HG02588 (cell line): ENCODE results near the gene OLFM3.

Experiments
- ATAC-seq: cut with Tn5 transposase; IDR thresholded peaks from one replicate; pipeline ENCODE4 v1.9.1; 2021; ENCODE audit warnings: mild to moderate bottlenecking, moderate library complexity; ENCODE audit not compliant: unreplicated experiment

Gene OLFM3

DNA sequence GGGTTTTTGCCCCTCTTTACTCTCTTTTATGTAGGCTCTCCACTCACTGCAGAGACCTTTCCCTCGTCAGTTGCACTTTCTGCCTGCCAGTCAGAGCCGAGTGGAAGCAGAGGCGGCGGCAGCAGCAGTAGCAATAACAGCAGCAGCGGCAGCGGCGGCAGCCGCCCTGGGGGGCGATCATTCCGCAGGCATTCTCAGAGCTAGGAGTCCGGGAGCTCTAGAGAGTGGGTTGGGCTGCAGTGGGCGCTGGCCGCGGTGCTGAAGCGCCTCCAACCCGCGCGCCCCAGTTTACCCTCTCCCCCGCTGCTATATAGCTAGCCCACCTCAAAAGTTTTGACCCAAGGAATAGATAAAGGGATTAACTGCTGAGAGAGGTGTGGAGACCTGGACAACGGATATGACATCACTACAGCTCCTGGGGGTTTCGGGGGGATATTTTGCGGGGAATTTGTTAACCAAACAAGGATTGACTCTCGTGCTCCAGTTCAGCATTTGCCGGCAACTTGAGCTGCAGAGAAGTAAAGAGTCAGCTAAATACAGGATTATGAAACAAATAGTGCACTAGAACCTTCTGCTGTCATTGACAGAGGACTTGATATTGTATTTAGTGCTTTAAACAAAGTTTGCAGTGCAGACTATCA lies at the start of gene OLFM3:
TSS of gene OLFM3 (minus strand) at position 102 of the 641 bp plus-strand sequence.
- ATAC-seq = no peak

GRCh38 chr1:102045752-102046151 lies 49.0 kb upstream of the OLFM3 start:
- ATAC-seq = no peak

GRCh38 chr1:102032534-102032933 lies 35.8 kb upstream of the OLFM3 start:
- ATAC-seq = peak; percentile 60

DNA sequence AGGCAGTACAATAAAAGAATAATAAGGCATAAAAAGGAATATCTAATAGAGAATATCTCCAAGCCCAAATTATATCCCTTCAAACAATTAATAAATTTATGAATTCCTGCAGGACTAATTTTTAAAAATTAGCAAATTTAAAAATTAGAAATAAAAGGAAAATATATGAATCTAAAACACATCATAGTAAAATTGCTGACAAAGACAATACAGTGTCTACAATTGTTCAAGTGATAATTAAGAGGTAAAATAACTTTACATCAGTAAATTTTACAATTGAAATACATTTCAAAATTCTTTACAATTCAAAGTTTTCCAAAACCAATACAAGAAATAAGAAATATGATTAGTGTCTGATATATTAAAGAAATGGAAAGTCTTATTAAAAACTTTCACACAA lies 22.8 kb upstream of the OLFM3 start:
- ATAC-seq = no peak

GRCh38 chr1:102015728-102016127 lies 19.0 kb upstream of the OLFM3 start:
- ATAC-seq = no peak

GRCh38 chr1:102002057-102002456 lies 5.3 kb upstream of the OLFM3 start:
- ATAC-seq = no peak

DNA sequence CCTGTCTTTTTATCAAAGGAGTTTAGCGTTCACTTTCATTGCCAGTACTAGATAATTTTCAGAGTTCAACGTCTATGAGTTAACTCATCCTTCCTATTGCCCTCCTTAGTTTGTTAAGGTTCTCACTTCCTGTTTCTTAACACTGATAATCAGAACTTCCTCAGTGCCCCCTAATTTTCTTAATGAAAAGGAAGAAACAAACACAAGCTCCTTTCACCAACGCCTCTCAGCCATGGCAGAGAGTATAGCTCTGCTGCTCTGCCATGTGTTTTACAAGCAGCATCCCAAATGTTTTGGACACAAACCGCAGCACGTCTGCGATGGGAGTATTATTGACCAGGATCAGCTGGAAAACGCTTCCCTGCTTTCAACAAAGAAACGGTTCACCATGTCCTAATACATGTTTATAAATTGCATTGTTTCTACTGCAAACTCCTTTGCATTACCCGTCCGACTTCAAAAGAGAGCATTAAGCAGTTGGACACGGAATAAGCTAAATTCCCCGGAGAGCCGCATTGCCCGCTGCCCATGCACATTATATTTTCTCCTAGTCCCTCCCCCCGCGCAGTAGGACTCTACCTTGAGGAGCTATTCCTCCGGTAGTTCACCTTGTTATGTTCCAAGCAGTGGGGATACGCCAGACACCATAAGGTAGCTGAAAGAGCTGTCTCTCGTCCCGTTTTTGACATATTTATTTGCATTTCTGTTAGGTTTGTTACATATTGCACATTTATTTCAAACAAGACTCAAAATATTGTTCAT lies 561 bp downstream of the OLFM3 start:
- ATAC-seq = no peak

- ATAC-seq = no peak
Observed at GRCh38 chr1:101993710-101994109, 3.0 kb downstream of the OLFM3 start.

DNA sequence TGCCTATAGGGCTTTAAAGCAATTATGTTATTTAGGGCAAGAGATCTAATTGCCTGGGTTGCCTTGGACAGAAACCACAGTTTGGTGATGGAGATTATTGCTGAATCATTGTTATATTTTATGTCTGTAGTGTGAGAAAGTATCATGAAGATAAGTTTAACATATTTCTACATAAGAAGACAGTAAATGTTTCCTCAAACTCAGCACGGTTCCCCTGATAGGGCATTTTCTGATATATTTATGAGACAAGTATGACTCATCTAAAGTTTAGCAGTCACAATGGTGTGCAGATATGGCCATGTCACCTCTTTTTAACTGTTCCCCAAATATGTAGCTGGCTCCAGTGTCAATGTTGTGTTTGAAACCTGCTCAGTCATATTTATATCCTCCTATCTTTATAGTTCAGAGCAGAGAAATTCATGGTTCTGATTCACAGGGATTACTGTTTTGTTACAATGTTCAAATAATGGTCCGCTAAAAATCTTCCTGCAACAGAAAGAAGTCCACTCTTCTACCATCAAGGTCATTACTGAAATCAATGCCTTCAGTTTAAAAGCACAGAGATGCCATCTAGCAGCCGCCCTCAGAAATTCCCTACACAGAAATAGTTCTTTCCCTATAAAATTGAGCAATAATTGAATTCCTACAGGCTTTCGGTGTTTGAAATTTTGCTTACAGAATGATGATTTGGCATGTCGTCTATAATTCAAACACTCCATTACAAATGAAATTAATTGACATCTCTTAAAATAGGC lies 3.7 kb downstream of the OLFM3 start:
- no peak for ATAC-seq

GRCh38 chr1:101980974-101981373 lies 15.8 kb downstream of the OLFM3 start:
- no peak for ATAC-seq

DNA sequence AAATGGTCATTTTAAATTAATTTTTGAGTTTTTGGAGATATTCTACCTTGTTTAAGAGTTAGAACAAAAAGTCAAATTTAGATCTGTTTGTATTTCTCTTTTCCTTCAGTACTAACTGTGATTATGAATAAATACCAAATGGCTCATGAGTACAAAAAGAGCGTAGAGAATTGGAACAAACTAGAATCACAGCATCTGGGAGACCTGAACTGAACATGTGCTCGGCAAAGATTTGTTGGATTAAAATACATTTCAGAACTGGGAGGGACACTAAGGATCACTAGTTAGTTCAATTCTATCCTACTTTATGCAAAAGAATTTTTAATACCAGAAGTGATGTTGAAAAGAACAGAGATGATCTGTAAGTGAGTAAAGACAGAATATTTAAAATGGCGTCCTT lies 19.5 kb downstream of the OLFM3 start:
- ATAC-seq = no peak

GRCh38 chr1:101976161-101976560 lies 20.6 kb downstream of the OLFM3 start:
- ATAC-seq = no peak

DNA sequence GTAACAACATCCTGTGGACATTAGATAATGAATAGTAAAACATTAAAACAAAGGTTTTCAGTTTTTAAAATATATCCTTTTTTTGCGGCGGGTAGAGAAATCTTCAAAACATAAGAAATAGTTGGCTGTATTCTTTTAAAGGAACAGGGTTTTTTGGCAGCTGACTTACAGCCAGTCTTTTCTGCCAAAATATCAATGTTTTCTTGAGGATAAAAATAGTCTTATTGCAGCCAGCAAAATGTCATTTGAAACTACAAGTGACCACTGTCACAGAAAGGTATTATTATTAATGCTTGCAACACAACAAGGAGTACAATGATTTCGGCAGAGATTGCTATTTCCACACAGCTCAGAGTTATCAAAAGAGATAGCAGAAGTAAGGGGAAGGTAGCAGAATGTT lies 21.4 kb downstream of the OLFM3 start:
- no peak for ATAC-seq

- no peak for ATAC-seq
Observed at GRCh38 chr1:101974599-101975274, 22.0 kb downstream of the OLFM3 start.

- ATAC-seq = no peak
Observed at GRCh38 chr1:101971304-101971703, 25.4 kb downstream of the OLFM3 start.

DNA sequence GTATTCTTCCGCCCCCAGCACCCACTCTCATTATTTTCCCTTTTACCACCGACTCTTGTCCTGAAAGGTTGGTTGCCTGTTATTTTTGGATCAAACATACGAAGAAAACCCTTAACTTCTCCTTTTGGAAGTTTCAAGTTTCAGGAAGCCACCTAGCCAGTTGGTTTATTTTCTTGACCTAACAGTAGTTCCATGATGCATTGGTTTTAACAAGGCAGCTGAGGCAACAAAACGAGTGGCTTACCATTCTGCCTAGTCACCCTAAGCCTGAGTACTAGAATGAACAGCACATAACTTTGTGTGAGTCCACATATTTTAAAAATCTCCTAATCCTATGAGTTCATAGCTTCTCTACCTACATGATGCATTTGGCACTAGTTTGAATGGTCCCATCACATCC lies 28.9 kb downstream of the OLFM3 start:
- no peak for ATAC-seq

DNA sequence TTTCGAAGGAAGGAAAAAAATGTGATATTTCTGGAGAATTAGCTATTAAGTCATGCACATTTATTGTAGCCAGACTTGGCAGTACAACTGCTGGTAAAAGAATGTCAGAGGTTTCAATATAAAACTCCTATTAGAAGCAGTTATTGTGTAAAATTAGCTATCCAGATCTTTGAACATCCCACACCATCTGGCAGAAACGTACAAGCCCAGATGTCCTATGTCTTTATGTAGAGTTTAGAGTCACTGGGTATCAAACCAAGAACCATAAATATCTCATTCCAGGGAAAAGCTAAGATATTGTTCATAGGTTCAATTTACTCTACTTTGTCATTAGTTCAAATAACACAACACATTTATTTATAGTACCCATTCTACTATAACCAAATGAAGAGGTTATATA lies 31.4 kb downstream of the OLFM3 start:
- ATAC-seq = no peak

GRCh38 chr1:101964708-101965107 lies 32.0 kb downstream of the OLFM3 start:
- no peak for ATAC-seq

GRCh38 chr1:101960142-101960541 lies 36.6 kb downstream of the OLFM3 start:
- no peak for ATAC-seq

DNA sequence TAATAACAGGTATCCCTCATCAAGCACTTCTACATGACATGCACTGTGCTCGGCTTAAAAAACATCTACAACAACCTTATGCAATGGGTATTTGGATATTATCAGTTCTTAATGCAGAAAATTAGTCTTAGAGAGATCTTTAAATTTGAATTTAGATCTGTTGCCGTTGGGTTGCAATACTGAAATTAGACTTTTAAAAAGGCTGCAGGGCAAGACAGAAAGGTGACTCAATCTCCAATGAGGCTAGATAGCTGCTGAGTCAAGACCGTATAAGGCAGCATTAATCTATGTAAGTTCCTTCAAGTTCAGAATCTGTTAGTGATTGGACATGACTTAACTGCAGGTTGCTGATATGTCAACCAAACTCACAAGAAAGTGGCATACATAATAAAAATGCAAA lies 37.3 kb downstream of the OLFM3 start:
- no peak for ATAC-seq

DNA sequence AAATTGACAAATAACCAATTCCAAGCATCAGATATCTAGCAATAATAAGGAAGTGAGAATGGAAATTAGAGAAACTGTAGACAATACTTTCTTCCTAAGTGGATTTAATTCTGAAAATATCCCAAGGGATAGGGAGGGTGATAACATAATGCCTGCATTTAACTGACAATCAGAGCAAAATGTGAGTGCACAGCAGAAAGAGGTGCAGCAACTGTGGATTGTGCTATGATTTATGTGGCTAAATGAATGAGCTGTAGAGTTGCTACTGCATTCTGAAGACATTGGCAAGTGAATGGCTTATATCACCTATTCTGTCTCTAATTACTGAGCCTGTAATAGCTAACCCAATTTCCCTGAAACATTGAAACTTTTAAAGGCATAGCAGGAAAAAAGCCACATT lies 39.0 kb downstream of the OLFM3 start:
- ATAC-seq = no peak
